Duodenal mucosa (tissue), 2 donors: Measurements from ENCODE around the gene CERT1.
"Not testable (repeated sequence)": the region's sequence is repeated elsewhere in the genome, so short reads cannot be mapped to it uniquely, and the experiment has no call there.

ENCODE experiments used
- H3K27ac ChIP-seq: one replicate; pipeline ENCODE4 v1.7.0; 2013; ENCODE audit warnings: low read depth, low read length
- H3K27me3 ChIP-seq, 2 donors: one replicate each; pipeline ENCODE4 v1.7.0; 2013; ENCODE audit warnings: low read length in 2 of 2, control low read depth in 1 of 2; ENCODE audit not compliant: insufficient read depth in 2 of 2, control insufficient read depth in 1 of 2
- H3K36me3 ChIP-seq, 2 donors: one replicate each; pipeline ENCODE4 v1.7.0; 2013; ENCODE audit warnings: low read length in 2 of 2, control low read depth in 1 of 2; ENCODE audit not compliant: insufficient read depth in 2 of 2, control insufficient read depth in 1 of 2
- H3K4me1 ChIP-seq, 2 donors: one replicate each; pipeline ENCODE4 v1.7.0; 2013; ENCODE audit warnings: low read length in 2 of 2, control low read depth in 1 of 2; ENCODE audit not compliant: insufficient read depth in 2 of 2, control insufficient read depth in 1 of 2
- H3K4me3 ChIP-seq, 2 donors: one replicate each; pipeline ENCODE4 v1.7.0; 2013; ENCODE audit warnings: low read length in 2 of 2, low read depth in 1 of 2
- H3K9ac ChIP-seq, 2 donors: one replicate each; pipeline ENCODE4 v1.7.0; 2013; ENCODE audit warnings: low read length in 2 of 2, low read depth in 1 of 2
- H3K9me3 ChIP-seq, 2 donors: one replicate each; pipeline ENCODE4 v1.7.0; 2013; ENCODE audit warnings: low read length in 2 of 2, control low read depth in 1 of 2; ENCODE audit not compliant: control insufficient read depth in 1 of 2

The CERT1 gene

GRCh38 chr5:75489847-75490246, 21.6 kb downstream of the CERT1 start:
- peaks cover 6 to 10% of the 10 kb centered on the region in 2 donors for H3K36me3 ChIP-seq
- H3K9ac ChIP-seq, H3K27me3 ChIP-seq, H3K4me3 ChIP-seq, H3K27ac ChIP-seq, H3K9me3 ChIP-seq, H3K4me1 ChIP-seq: not testable (repeated sequence)

DNA sequence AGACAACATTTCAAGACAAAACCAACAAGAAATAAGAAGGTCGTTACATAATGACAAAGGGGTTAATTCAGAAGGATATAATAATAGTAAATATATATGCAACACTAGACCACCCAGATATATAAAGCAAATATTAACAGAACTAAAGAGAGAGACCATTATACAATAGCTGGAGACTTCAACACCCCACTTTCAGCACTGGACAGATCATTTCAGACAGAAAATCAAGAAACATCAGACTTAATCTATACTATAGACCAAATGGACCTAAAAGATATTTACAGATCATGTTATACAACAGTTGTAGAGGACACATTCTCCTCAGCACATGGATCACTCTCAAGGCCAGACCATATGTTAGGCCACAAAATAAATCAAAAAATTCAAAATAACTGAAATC, 26.8 kb downstream of the CERT1 start:
- Histone ChIP-seq H3K4me3 (no peak overlapping the region), H3K36me3 (no peaks in the 10 kb centered on the region), H3K4me1 (no peaks in the 10 kb centered on the region), H3K27ac (no peak overlapping the region), H3K27me3 (no peaks in the 10 kb centered on the region), H3K9ac (no peak overlapping the region), H3K9me3 (peaks cover 0 to 6% of the 10 kb centered on the region in 2 donors)

DNA sequence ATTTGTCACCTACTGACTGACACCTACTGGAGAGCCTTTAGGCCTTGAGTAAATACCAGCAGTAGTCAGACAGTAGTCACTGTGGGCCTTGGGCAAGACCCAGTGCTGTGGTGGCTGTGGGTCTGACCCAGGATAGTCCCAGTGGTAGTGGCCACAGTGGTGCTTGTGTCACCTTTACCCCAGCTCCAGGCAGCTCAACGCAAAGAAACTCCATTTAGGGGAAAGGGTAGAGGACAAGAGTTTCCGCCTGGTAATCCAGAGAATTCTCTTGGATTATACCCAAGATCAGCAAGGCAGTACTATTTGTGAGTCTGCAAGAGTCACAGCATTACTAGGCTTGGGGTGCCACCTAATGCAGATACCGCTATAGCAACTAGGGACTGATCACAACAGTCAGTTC, 28.9 kb downstream of the CERT1 start:
- no peak overlapping the region for H3K9ac ChIP-seq
- peaks cover 0 to 6% of the 10 kb centered on the region in 2 donors for H3K9me3 ChIP-seq

GRCh38 chr5:75481024-75481423, 30.4 kb downstream of the CERT1 start:
- H3K4me1 ChIP-seq, result no peaks in the 10 kb centered on the region
- no peak overlapping the region for H3K27ac ChIP-seq
- no peaks in the 10 kb centered on the region for H3K36me3 ChIP-seq
- H3K4me3 ChIP-seq, result no peak overlapping the region
- peaks cover 0 to 3% of the 10 kb centered on the region in 2 donors for H3K9me3 ChIP-seq
- no peaks in the 10 kb centered on the region for H3K27me3 ChIP-seq
- H3K9ac ChIP-seq, result no peak overlapping the region

More for the DNA sequence above, 28.9 kb downstream of the CERT1 start:
- H3K27me3 ChIP-seq, result no peaks in the 10 kb centered on the region
- no peak overlapping the region for H3K4me3 ChIP-seq
- no peaks in the 10 kb centered on the region for H3K36me3 ChIP-seq
- H3K4me1 ChIP-seq, result no peaks in the 10 kb centered on the region
- no peak overlapping the region for H3K27ac ChIP-seq

- Histone ChIP-seq H3K4me1 (no peaks in the 10 kb centered on the region), H3K27ac (no peak overlapping the region), H3K27me3 (no peaks in the 10 kb centered on the region), H3K4me3 (no peak overlapping the region), H3K9me3 (peaks cover 0 to 3% of the 10 kb centered on the region in 2 donors), H3K36me3 (no peaks in the 10 kb centered on the region), H3K9ac (no peak overlapping the region)
These were observed 36.1 kb downstream of the CERT1 start for GRCh38 chr5:75475364-75475763.

DNA sequence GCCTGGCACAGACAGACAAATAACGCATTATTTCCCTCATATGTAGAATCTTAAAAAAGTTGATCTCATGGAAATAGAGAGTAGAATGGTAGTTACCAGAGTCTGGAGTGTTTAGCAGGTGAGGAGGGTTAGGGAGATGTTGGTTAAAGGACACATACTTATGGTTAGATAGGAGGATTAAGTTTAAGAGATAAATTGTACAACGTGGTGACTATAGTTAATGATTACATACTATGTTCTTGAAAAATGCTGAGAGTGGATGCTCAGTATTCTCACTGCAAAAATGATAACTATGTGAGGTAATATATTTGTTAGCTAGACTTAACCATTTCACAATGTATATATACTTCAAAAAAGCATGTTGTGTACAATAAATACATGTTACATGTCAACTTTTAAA, 38.0 kb downstream of the CERT1 start:
- H3K36me3 ChIP-seq, result peaks cover 0 to 4% of the 10 kb centered on the region in 2 donors
- H3K4me1 ChIP-seq, result no peaks in the 10 kb centered on the region
- H3K27ac ChIP-seq, result no peak overlapping the region
- peaks cover 3 to 19% of the 10 kb centered on the region in 2 donors for H3K9me3 ChIP-seq
- H3K4me3 ChIP-seq, result no peak overlapping the region
- no peaks in the 10 kb centered on the region for H3K27me3 ChIP-seq
- H3K9ac ChIP-seq, result no peak overlapping the region

DNA sequence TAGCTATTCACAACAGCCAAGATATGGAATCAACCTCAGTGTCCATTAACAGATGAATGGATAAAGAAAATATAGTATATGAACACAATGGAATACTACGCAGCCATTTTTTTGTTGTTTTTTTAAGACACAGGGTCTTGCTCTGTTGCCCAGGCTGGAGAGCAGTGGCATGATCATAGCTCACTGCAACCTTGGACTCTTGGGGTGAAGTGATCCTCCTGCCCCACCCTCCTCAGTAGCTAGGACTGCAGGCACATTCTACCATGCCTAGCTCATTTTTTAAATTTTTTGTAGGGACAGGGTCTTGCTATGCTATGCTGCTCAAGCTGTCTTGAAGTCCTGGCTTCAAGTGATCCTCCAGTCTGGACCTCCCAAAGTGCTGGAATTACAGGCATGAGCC, 38.5 kb downstream of the CERT1 start:
- Histone ChIP-seq H3K27ac (no peak overlapping the region), H3K4me1 (no peaks in the 10 kb centered on the region), H3K9me3 (peaks cover 6 to 22% of the 10 kb centered on the region in 2 donors), H3K4me3 (no peak overlapping the region), H3K9ac (no peak overlapping the region), H3K27me3 (no peaks in the 10 kb centered on the region), H3K36me3 (peaks cover 0 to 6% of the 10 kb centered on the region in 2 donors)

DNA sequence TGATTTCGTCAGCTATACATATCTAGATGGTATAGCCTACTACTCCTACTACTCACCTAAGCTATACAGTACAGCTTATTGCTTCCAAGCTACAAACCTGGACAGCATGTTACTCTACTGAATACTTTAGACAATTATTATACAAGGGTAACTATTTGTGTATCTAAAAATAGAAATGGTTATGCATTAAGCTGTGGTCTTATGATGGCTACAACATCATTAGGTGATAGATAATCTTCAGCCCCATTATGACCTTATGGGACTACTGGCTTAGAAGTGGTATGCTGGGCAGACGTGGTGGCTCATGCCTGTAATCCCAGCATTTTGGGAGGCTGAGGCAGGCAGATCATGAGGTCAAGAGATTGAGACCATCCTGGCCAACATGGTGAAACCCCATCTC, 40.2 kb downstream of the CERT1 start:
- Histone ChIP-seq H3K4me1 (no peaks in the 10 kb centered on the region), H3K9me3 (peaks cover 6 to 22% of the 10 kb centered on the region in 2 donors), H3K9ac (no peak overlapping the region), H3K27me3 (no peaks in the 10 kb centered on the region), H3K36me3 (peaks cover 0 to 6% of the 10 kb centered on the region in 2 donors), H3K27ac (no peak overlapping the region), H3K4me3 (no peak overlapping the region)

DNA sequence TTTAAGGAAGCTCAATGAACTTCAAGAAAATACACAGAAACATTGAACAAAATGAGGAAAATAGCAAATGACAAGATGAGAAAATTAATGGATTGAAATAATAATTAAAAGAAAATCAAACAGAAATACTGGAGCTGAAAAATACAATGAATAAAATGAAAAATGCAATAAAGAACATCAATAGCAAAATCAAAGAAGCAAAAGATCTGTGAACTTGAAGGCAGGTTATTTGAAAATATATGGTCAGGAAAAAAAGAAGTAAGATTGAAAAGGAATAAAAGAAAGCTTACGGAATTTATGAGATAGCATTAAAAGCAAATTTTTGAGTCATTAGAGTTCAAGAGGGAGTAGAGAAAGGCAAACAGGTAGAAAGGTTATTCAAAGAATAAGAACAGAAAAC, 42.4 kb downstream of the CERT1 start:
- Histone ChIP-seq H3K27ac (no peak overlapping the region), H3K4me1 (no peaks in the 10 kb centered on the region), H3K27me3 (no peaks in the 10 kb centered on the region), H3K36me3 (peaks cover 0 to 6% of the 10 kb centered on the region in 2 donors), H3K9me3 (peaks cover 6 to 22% of the 10 kb centered on the region in 2 donors), H3K4me3 (no peak overlapping the region), H3K9ac (no peak overlapping the region)

DNA sequence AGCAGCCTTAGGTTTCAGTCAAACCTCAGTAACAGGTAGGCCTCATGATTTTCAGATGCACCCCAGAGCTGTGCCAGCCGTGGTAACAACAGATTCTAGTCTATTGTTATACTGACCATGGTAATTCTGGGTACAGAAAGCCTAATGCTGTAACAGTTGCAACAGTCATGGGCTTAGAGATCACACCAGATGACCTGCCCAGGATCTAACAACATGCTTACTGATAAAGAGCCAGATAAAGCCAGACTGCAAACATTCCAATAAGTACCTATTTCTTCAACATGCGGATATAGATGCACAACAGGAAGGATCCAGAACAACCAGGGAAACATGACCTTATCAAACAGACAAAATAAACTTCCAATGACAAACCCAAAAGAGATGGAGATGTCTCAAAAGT, 42.8 kb downstream of the CERT1 start:
- Histone ChIP-seq H3K36me3 (peaks cover 0 to 6% of the 10 kb centered on the region in 2 donors), H3K9me3 (peaks cover 6 to 22% of the 10 kb centered on the region in 2 donors), H3K27ac (no peak overlapping the region), H3K4me1 (no peaks in the 10 kb centered on the region), H3K4me3 (no peak overlapping the region), H3K27me3 (no peaks in the 10 kb centered on the region), H3K9ac (no peak overlapping the region)
